Activated B cell treated with CpG ODN at 0.5 μM for 24 hours (primary cell): ENCODE data around the gene CD8B. TPM values are rescaled to one million over a fixed set of nuclear protein-coding genes. Genes with fewer than 3 reads are reported as not detected.

ENCODE experiments used
- ATAC-seq: fragments of 200-7000 bp; cut with Tn5 transposase; one replicate; pipeline ENCODE4 v1.10.0; 2021; ENCODE audit warnings: low read depth, mild to moderate bottlenecking, moderate library complexity
- CTCF ChIA-PET: fragments of 350-600 bp; sonication (Branson Sonifier 250); formaldehyde crosslinking; loops from one replicate; lab custom pipeline; 2021; ENCODE audit warnings: antibody characterized with exemption; lab: Charles Lee
- POLR2A ChIA-PET: fragments of 350-600 bp; sonication (Branson Sonifier 250); formaldehyde crosslinking; loops from one replicate; lab custom pipeline; 2021; ENCODE audit warnings: antibody characterized with exemption; lab: Charles Lee
- DNase-seq: peaks from one replicate; pipeline ENCODE4 v3.0.0; 2022
- H3K27ac Mint-ChIP-seq: one replicate; pipeline ENCODE4 v1.8.0; 2020; ENCODE audit warnings: mixed read lengths
- H3K27me3 Mint-ChIP-seq: one replicate; pipeline ENCODE4 v1.8.0; 2021; ENCODE audit warnings: mixed read lengths
- H3K36me3 Mint-ChIP-seq: one replicate; pipeline ENCODE4 v1.8.0; 2021; ENCODE audit warnings: low read depth, mixed read lengths
- H3K4me1 Mint-ChIP-seq: one replicate; pipeline ENCODE4 v1.8.0; 2021; ENCODE audit warnings: mixed read lengths
- H3K4me3 Mint-ChIP-seq: one replicate; pipeline ENCODE4 v1.8.0; 2020; ENCODE audit warnings: mild to moderate bottlenecking, mixed read lengths
- H3K9me3 Mint-ChIP-seq: one replicate; pipeline ENCODE4 v1.8.0; 2020; ENCODE audit warnings: mixed read lengths
- CTCF ChIP-seq: fragments of 200-600 bp; IDR thresholded peaks from one replicate; pipeline ENCODE4 v1.8.0; 2022; ENCODE audit warnings: antibody characterized with exemption, mild to moderate bottlenecking
- intact Hi-C: fragments of 100-400 bp; cut with micrococcal nuclease; formaldehyde crosslinking; loops from one replicate; pipeline ENCODE4 v1.15.1; 2024
- total RNA-seq: library from RNA; stranded (reverse); gene quantifications from 2 replicates; pipeline ENCODE4 v1.2.3, GENCODE V29; 2022

Gene CD8B
- total RNA-seq, 1 donor from 2014 or later, result not detected

GRCh38 chr2:86825036-86825692, 36.5 kb downstream of the CD8B start:
- no peak for DNase-seq
- no peak for TF ChIP-seq CTCF
- ChIA-PET CTCF (no interaction called here), POLR2A (interaction anchor here (0.6 kb wide), 1 partner anchor 38 kb away, joined by 4 read pairs; no protein-coding TSS in a partner anchor)
- Mint-ChIP-seq H3K27me3 (peaks cover 2% of the 10 kb centered on the region), H3K4me1 (no peaks in the 10 kb centered on the region), H3K36me3 (no peaks in the 10 kb centered on the region), H3K27ac (no peak overlapping the region), H3K4me3 (no peak overlapping the region), H3K9me3 (peaks cover 6% of the 10 kb centered on the region)
- no peak for ATAC-seq
- intact Hi-C loops, result no loop called here

- CTCF ChIA-PET, result no interaction called here
- peaks cover 2% of the 10 kb centered on the region for H3K27me3 Mint-ChIP-seq
- DNase-seq (no peak), ATAC-seq (no peak)
- H3K4me3 Mint-ChIP-seq, result no peak overlapping the region
- POLR2A ChIA-PET, result no interaction called here
- intact Hi-C loops, result no loop called here
- no peaks in the 10 kb centered on the region for H3K36me3 Mint-ChIP-seq
- H3K4me1 Mint-ChIP-seq, result no peaks in the 10 kb centered on the region
- no peak overlapping the region for H3K27ac Mint-ChIP-seq
- no peak for TF ChIP-seq CTCF
- H3K9me3 Mint-ChIP-seq, result peaks cover 6% of the 10 kb centered on the region
Measured at GRCh38 chr2:86822668-86823345, 38.9 kb downstream of the CD8B start.

- Mint-ChIP-seq H3K4me1 (no peaks in the 10 kb centered on the region), H3K9me3 (peaks cover 6% of the 10 kb centered on the region), H3K36me3 (no peaks in the 10 kb centered on the region), H3K4me3 (no peak overlapping the region), H3K27ac (no peak overlapping the region), H3K27me3 (no peaks in the 10 kb centered on the region)
- ChIA-PET POLR2A (interaction anchor here (0.7 kb wide), 1 partner anchor 1237 kb away, joined by 3 read pairs; the partner anchor contains the start of gene VAMP5), CTCF (no interaction called here)
- TF ChIP-seq CTCF, result no peak
- DNase-seq (no peak), ATAC-seq (no peak)
- intact Hi-C loops, result no loop called here
Measured at GRCh38 chr2:86821842-86822241, 39.8 kb downstream of the CD8B start.

GRCh38 chr2:86821306-86821705, 40.4 kb downstream of the CD8B start:
- H3K27me3 Mint-ChIP-seq, result no peaks in the 10 kb centered on the region
- no peaks in the 10 kb centered on the region for H3K36me3 Mint-ChIP-seq
- DNase-seq, result no peak
- TF ChIP-seq CTCF, result no peak
- no peak for ATAC-seq
- H3K9me3 Mint-ChIP-seq, result peaks cover 6% of the 10 kb centered on the region
- no peak overlapping the region for H3K4me3 Mint-ChIP-seq
- intact Hi-C loops, result no loop called here
- H3K27ac Mint-ChIP-seq, result no peak overlapping the region
- ChIA-PET POLR2A (interaction anchor here (0.7 kb wide), 1 partner anchor 1237 kb away, joined by 3 read pairs; the partner anchor contains the start of gene VAMP5), CTCF (no interaction called here)
- no peaks in the 10 kb centered on the region for H3K4me1 Mint-ChIP-seq

- Mint-ChIP-seq H3K27me3 (no peaks in the 10 kb centered on the region), H3K27ac (no peak overlapping the region), H3K9me3 (peaks cover 6% of the 10 kb centered on the region), H3K36me3 (no peaks in the 10 kb centered on the region), H3K4me1 (no peaks in the 10 kb centered on the region), H3K4me3 (no peak overlapping the region)
- no peak for TF ChIP-seq CTCF
- no peak for ATAC-seq
- CTCF ChIA-PET, result no interaction called here
- POLR2A ChIA-PET, result no interaction called here
- no peak for DNase-seq
- intact Hi-C loops, result no loop called here
Measured at GRCh38 chr2:86818957-86819356, 42.7 kb downstream of the CD8B start.
